Measurements from ENCODE around the gene NXF1. TPM values are rescaled to one million over a fixed set of nuclear protein-coding genes. Genes with fewer than 3 reads are reported as not detected.

NXF1 gene
- total and polyA plus RNA-seq, 7 donors = 36.3 to 67.0 (median 42.3) TPM

- 63 to 76% (median 68%) methylated on average over 5 of the region's 5 CpGs for WGBS, 3 donors
- intact Hi-C loops (cut with DNase I) = loop anchor here (5.0 kb wide), 2 partner anchors 43 to 73 kb away; partner anchors contain the start of genes STX5 (in 1 of the 2) and TEX54 (in 1 of the 2)
- ATAC-seq (no peak), DNase-seq (no peak)
- Histone ChIP-seq H3K36me3 (ENCODE audit: insufficient read depth in 1 of 2, low read depth in 1 of 2) (peaks cover 4 to 70% of the 10 kb centered on the region in 2 donors), H3K9me3 (no peaks in the 10 kb centered on the region), H3K4me3 (peak overlapping the region; percentile 97), H3K27ac (no peak overlapping the region), H3K27me3 (ENCODE audit: insufficient read depth in 3 of 3, low read length in 2 of 3) (no peaks in the 10 kb centered on the region), H3K4me1 (peaks cover 34% of the 10 kb centered on the region)
- no peak for TF ChIP-seq CTCF (IDR thresholded peaks at IDR 0.05)
Observed at GRCh38 chr11:62788991-62789390, 16.2 kb downstream of the NXF1 start.

- Histone ChIP-seq H3K4me3 (peak within 1 kb of the TSS; percentile 97), H3K9me3 (no peaks in the 10 kb centered on the region), H3K4me1 (peaks cover 34% of the 10 kb centered on the region), H3K36me3 (ENCODE audit: insufficient read depth in 1 of 2, low read depth in 1 of 2) (peaks cover 0 to 68% of the 10 kb centered on the region in 2 donors), H3K27me3 (ENCODE audit: insufficient read depth in 3 of 3, low read length in 2 of 3) (no peaks in the 10 kb centered on the region), H3K27ac (peak within 1 kb of the TSS; percentile 99)
- WGBS, 3 donors = 0% methylated on average over 65 to 88 of the region's 88 CpGs
- intact Hi-C loops (cut with DNase I) = loop anchor here (2.0 to 5.0 kb wide), 3 partner anchors 45 to 76 kb away; partner anchors contain the start of genes STX5 (in 1 of the 2) and TEX54 (in 1 of the 2)
- TF ChIP-seq CTCF (IDR thresholded peaks at IDR 0.05) = peak; percentile 39
- DNase-seq (peak; percentile 97 to 98), ATAC-seq (peak; percentile 89 to 91 (median 90))
Observed at GRCh38 chr11:62787005-62787759, 18.1 kb downstream of the NXF1 start, which contains the start of gene TMEM179B. Gene TMEM179B, plus strand, starts transcription at chr11:62787402. Its CDS starts 30 bp downstream, at chr11:62787432.

- Histone ChIP-seq H3K27ac (peak overlapping the region; percentile 99), H3K9me3 (no peaks in the 10 kb centered on the region), H3K4me1 (peaks cover 34% of the 10 kb centered on the region), H3K27me3 (ENCODE audit: insufficient read depth in 3 of 3, low read length in 2 of 3) (no peaks in the 10 kb centered on the region), H3K4me3 (peak overlapping the region; percentile 97), H3K36me3 (ENCODE audit: insufficient read depth in 1 of 2, low read depth in 1 of 2) (peaks cover 0 to 73% of the 10 kb centered on the region in 2 donors)
- WGBS, 3 donors = 0 to 3% (median 1%) methylated on average over 30 to 51 of the region's 51 CpGs
- peak; percentile 93 for TF ChIP-seq CTCF (IDR thresholded peaks at IDR 0.05)
- intact Hi-C loops (cut with DNase I) = loop anchor here (2.0 to 5.0 kb wide), 3 partner anchors 46 to 76 kb away; partner anchors contain the start of genes STX5 (in 1 of the 2) and TEX54 (in 1 of the 2)
- DNase-seq = peak; percentile 91 to 95
- ATAC-seq = peak; percentile 80 to 84 (median 84)
Observed at GRCh38 chr11:62786318-62787004, 18.8 kb downstream of the NXF1 start.

- no peak for ATAC-seq
- no peak overlapping the region for H3K27ac ChIP-seq
- no peak for TF ChIP-seq CTCF (IDR thresholded peaks at IDR 0.05)
- DNase-seq = no peak
- H3K27me3 ChIP-seq (ENCODE audit: insufficient read depth in 3 of 3, low read length in 2 of 3) = no peaks in the 10 kb centered on the region
- intact Hi-C loops (cut with DNase I) = no loop called here
- no peak overlapping the region for H3K4me3 ChIP-seq
- H3K36me3 ChIP-seq (ENCODE audit: insufficient read depth in 1 of 2, low read depth in 1 of 2) = peaks cover 0 to 84% of the 10 kb centered on the region in 2 donors
- H3K4me1 ChIP-seq = peaks cover 9% of the 10 kb centered on the region
- H3K9me3 ChIP-seq = no peaks in the 10 kb centered on the region
- WGBS, 3 donors = 91 to 95% (median 93%) methylated on average over 7 of the region's 7 CpGs
Observed at GRCh38 chr11:62782753-62783152, 22.5 kb downstream of the NXF1 start.
